Chondrocyte (in vitro differentiated cells): ENCODE measurements around the gene SOBP. TPM values are rescaled to one million over a fixed set of nuclear protein-coding genes. Genes with fewer than 3 reads are reported as not detected.

ENCODE experiments used
- DNase-seq: peaks from one replicate; pipeline ENCODE4 v3.0.0; 2021; ENCODE audit warnings: mixed read lengths, low spot score
- H3K27ac Mint-ChIP-seq: one replicate; pipeline ENCODE4 v1.8.0; 2021; ENCODE audit warnings: mild to moderate bottlenecking, moderate library complexity, mixed read lengths; ENCODE audit not compliant: unreplicated experiment
- H3K27me3 Mint-ChIP-seq: 2 replicates; pipeline ENCODE4 v1.8.0; 2021; ENCODE audit warnings: low read depth, mixed read lengths
- H3K36me3 Mint-ChIP-seq: 2 replicates; pipeline ENCODE4 v1.8.0; 2021; ENCODE audit warnings: low read depth, mixed read lengths
- H3K4me1 Mint-ChIP-seq: 2 replicates; pipeline ENCODE4 v1.8.0; 2021; ENCODE audit warnings: low read depth, mild to moderate bottlenecking, mixed read lengths
- H3K4me3 Mint-ChIP-seq: one replicate; pipeline ENCODE4 v1.8.0; 2021; ENCODE audit warnings: mild to moderate bottlenecking, moderate library complexity, mixed read lengths; ENCODE audit not compliant: unreplicated experiment
- H3K9me3 Mint-ChIP-seq: 2 replicates; pipeline ENCODE4 v1.8.0; 2021; ENCODE audit warnings: low read depth, mixed read lengths
- total RNA-seq: library from RNA; stranded (reverse); gene quantifications from 3 replicates; pipeline ENCODE4 v1.2.1, GENCODE V29; 2021
- TF ChIP-seq, protein P1 (sequence below): fragments of 200-600 bp; sonication (generic); IDR thresholded peaks from 2 replicates; pipeline ENCODE4 v1.5.0; 2021; ENCODE audit warnings: antibody characterized with exemption, mild to moderate bottlenecking, moderate library complexity

SOBP gene
- total RNA-seq, 1 donor from 2014 or later, result 6.6 TPM

- Mint-ChIP-seq H3K4me3 (no peak overlapping the region), H3K27ac (no peak overlapping the region), H3K36me3 (no peaks in the 10 kb centered on the region), H3K27me3 (no peaks in the 10 kb centered on the region), H3K9me3 (no peaks in the 10 kb centered on the region), H3K4me1 (peaks cover 23% of the 10 kb centered on the region)
- TF ChIP-seq, protein P1, sequence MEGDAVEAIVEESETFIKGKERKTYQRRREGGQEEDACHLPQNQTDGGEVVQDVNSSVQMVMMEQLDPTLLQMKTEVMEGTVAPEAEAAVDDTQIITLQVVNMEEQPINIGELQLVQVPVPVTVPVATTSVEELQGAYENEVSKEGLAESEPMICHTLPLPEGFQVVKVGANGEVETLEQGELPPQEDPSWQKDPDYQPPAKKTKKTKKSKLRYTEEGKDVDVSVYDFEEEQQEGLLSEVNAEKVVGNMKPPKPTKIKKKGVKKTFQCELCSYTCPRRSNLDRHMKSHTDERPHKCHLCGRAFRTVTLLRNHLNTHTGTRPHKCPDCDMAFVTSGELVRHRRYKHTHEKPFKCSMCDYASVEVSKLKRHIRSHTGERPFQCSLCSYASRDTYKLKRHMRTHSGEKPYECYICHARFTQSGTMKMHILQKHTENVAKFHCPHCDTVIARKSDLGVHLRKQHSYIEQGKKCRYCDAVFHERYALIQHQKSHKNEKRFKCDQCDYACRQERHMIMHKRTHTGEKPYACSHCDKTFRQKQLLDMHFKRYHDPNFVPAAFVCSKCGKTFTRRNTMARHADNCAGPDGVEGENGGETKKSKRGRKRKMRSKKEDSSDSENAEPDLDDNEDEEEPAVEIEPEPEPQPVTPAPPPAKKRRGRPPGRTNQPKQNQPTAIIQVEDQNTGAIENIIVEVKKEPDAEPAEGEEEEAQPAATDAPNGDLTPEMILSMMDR, result no peak
- DNase-seq, result no peak
Measured at GRCh38 chr6:107496892-107497684, 7.2 kb downstream of the SOBP start.

- no peaks in the 10 kb centered on the region for H3K27me3 Mint-ChIP-seq
- no peaks in the 10 kb centered on the region for H3K9me3 Mint-ChIP-seq
- TF ChIP-seq, protein P1, result no peak
- no peak overlapping the region for H3K27ac Mint-ChIP-seq
- peaks cover 3% of the 10 kb centered on the region for H3K4me1 Mint-ChIP-seq
- no peak overlapping the region for H3K4me3 Mint-ChIP-seq
- no peaks in the 10 kb centered on the region for H3K36me3 Mint-ChIP-seq
- DNase-seq, result no peak
Measured at GRCh38 chr6:107504270-107505026, 14.5 kb downstream of the SOBP start.

DNA sequence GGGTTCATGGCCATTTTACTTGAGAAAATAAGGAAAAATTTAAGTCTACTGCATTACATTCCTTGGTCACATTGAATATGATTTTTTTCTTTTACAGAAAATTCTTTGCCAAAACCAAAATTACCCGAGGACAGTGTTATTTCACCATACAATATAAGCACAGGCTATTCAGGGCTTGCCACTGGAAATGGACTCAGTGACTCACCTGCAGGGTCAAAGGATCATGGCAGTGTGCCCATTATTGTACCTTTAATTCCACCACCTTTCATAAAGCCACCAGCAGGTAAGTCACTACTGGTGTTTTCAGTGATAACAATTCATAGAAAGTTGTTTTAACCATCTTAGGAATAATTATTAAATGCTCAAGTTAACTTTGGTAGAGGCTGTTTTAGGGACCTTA lies 16.2 kb downstream of the SOBP start:
- TF ChIP-seq, protein P1, result no peak
- no peak for DNase-seq
- H3K4me1 Mint-ChIP-seq, result peaks cover 15% of the 10 kb centered on the region
- no peaks in the 10 kb centered on the region for H3K36me3 Mint-ChIP-seq
- H3K9me3 Mint-ChIP-seq, result no peaks in the 10 kb centered on the region
- no peak overlapping the region for H3K27ac Mint-ChIP-seq
- H3K27me3 Mint-ChIP-seq, result no peaks in the 10 kb centered on the region
- H3K4me3 Mint-ChIP-seq, result no peak overlapping the region

- Mint-ChIP-seq H3K27ac (peak overlapping the region; percentile 41), H3K4me1 (peaks cover 20% of the 10 kb centered on the region)
- DNase-seq, result no peak
Measured at GRCh38 chr6:107509506-107509905, 19.6 kb downstream of the SOBP start.

GRCh38 chr6:107510108-107510507 lies 20.2 kb downstream of the SOBP start:
- no peak overlapping the region for H3K4me3 Mint-ChIP-seq
- TF ChIP-seq, protein P1, result no peak
- H3K9me3 Mint-ChIP-seq, result peaks cover 6% of the 10 kb centered on the region
- peaks cover 20% of the 10 kb centered on the region for H3K4me1 Mint-ChIP-seq
- no peaks in the 10 kb centered on the region for H3K27me3 Mint-ChIP-seq
- peak overlapping the region; percentile 49 for H3K27ac Mint-ChIP-seq
- H3K36me3 Mint-ChIP-seq, result peaks cover 8% of the 10 kb centered on the region
- DNase-seq, result no peak

More at GRCh38 chr6:107509506-107509905, 19.6 kb downstream of the SOBP start:
- TF ChIP-seq, protein P1, result no peak
- peaks cover 3% of the 10 kb centered on the region for H3K36me3 Mint-ChIP-seq
- H3K4me3 Mint-ChIP-seq, result no peak overlapping the region
- no peaks in the 10 kb centered on the region for H3K9me3 Mint-ChIP-seq
- H3K27me3 Mint-ChIP-seq, result no peaks in the 10 kb centered on the region
